A549 (cell line): ENCODE measurements around the gene ADAM10.

Experiments used
- MYC ChIP-seq: IDR thresholded peaks from 2 replicates; pipeline ENCODE4 v1.6.1; 2012; ENCODE audit warnings: mild to moderate bottlenecking, inconsistent platforms, low read length, improper control_type of control experiment, borderline replicate concordance
- TF ChIP-seq, protein P1 (sequence below): fragments of >200 bp; sonication (Bioruptor Twin); formaldehyde crosslinking; IDR thresholded peaks from 3 replicates; pipeline ENCODE4 v1.5.1; 2016

GRCh38 chr15:58707397-58707796, 42.1 kb downstream of the ADAM10 start:
- TF ChIP-seq MYC: no peak
- TF ChIP-seq, protein P1, sequence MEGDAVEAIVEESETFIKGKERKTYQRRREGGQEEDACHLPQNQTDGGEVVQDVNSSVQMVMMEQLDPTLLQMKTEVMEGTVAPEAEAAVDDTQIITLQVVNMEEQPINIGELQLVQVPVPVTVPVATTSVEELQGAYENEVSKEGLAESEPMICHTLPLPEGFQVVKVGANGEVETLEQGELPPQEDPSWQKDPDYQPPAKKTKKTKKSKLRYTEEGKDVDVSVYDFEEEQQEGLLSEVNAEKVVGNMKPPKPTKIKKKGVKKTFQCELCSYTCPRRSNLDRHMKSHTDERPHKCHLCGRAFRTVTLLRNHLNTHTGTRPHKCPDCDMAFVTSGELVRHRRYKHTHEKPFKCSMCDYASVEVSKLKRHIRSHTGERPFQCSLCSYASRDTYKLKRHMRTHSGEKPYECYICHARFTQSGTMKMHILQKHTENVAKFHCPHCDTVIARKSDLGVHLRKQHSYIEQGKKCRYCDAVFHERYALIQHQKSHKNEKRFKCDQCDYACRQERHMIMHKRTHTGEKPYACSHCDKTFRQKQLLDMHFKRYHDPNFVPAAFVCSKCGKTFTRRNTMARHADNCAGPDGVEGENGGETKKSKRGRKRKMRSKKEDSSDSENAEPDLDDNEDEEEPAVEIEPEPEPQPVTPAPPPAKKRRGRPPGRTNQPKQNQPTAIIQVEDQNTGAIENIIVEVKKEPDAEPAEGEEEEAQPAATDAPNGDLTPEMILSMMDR: no peak
